HTR-8/SVneo (cell line): ENCODE results near the gene CIBAR2.

Source experiments
- DNase-seq: peaks from one replicate; pipeline ENCODE4 v3.0.0; 2011; ENCODE audit warnings: low spot score, mixed read lengths; ENCODE audit not compliant: insufficient read length
- FAIRE-seq: peaks from 2 replicates; lab custom pipeline; 2011; peaks lifted over from hg19 to GRCh38; lab: Jason Lieb, UNC

Gene CIBAR2

DNA sequence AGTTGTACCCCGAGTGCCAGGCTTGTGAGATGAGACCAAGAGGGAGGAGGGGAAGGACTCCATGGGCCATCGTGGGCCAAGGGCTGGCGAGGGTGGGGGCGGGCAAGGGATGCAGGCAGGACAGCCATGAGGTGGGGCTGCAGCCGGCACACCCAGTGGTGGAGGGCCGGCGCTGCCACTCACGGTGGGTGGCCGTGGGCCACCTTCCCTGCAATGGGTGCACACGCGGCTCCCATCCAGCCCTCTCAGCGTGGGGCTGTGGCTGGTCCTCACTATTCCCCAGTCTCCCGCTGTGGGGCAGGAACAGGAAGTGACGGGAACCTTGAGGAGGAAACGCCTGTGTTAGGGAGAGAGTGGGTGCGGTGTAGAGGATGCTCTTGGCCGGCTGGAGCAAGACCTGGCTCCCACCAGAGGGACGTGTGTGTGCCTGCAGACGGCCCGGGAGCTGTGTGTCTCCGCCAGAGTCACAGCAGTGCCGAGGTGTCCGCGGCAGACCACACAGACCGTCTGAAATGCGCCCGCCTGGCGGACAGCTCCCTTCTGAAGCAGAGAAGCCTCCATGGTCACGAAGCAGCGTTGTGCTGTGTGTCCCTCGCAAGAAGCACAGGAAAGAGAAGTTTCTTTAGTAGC, 23.6 kb downstream of the CIBAR2 start:
- no peak for FAIRE-seq
- DNase-seq, result no peak

DNA sequence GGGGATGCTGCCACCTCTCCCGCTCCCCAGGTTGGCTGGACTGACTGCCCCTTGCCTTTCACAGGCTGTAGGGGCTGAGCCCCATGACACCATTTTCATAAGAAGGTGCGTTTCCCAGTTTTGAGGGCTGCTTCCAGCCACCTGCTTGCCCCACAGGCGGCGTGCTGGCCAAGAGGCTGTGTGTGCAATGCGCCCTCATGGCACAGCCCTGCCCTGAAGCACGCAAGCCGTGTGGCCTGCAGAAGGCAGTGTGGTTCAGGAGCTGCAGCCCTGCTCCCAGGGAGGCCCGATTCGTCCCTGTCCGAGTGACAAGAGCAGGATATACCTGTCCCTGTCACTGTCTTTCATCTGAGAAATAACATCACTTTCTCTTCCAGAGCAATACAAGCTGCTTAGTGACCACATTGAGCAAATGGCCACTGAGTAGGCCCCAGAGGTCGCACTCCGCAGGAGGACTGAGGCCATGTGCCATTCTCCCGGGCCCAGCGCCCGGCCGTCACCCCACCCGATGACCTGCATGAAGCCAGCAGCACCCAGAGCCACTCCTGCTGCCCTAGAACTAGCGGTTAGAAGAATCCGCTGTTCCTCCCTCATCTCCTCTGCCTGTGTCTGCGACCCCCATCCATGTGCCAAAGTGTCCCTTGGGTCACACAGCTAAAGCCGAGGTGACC, 24.2 kb downstream of the CIBAR2 start:
- DNase-seq, result no peak
- no peak for FAIRE-seq

DNA sequence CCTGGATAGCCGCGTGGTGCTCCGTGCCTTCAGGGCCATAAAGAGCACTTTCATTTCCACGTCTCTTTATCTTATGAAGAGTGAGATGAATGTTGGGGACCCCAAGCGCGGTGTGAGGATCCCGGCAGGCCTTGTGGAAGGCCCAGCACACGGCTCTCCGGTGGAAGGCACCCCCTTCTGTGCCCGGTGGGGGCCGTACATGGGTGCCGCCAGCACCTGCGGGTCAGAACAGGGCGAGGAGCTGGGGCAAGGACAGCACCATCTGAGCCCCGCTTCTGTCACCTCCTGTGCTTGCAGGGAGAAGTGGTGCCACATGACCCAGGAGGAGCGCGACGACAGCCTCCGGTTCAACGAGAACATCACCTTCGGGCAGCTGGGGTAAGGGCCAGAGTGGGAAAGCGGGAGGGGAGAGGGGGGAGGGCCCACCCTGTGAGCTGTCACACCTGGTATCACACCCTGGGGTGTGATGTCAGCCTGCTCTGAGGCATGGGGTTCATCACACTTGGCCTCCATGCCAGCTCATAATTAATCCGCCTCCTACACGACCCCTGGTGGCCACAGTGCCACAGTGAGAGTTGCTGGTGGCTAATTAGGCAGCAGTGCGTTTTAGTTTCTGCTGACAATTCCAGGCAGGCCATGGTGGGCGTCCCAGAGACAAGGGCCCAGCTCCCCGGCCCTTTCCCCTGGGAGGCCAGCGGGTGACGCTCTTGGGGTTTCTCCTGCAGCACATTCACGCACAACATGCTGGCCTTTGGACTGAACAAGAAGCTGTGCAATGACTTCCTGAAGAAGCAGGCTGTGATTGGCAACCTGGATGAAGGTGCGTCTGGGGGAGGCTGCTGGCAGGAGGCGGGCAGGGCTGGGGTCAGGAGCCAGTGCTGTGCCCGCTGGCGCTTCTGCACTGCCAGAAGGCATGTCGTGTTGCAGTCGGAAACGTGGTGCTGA, 25.7 kb downstream of the CIBAR2 start:
- DNase-seq, result peak; percentile 92
- FAIRE-seq, result peak; percentile 98

DNA sequence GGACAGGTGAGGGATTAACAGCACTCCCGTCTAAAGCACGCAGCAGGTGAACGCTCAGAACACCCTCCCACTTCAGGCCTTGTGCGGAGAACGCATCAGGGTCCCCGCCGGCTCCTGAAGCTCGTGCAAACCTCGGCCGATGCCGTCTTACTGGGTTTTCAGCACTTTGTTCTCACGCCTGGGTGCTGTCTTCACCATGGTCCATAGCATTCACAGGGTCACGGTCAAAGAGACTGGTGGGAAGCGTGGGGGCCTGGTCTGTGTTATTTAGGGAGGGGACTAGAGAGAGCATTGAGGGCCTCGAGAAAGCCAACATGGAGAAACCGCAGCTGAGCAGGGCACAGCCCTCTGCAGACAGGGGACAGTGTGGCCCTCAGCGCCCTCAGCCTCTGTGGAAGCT, 26.6 kb downstream of the CIBAR2 start:
- FAIRE-seq (no peak), DNase-seq (no peak)

DNA sequence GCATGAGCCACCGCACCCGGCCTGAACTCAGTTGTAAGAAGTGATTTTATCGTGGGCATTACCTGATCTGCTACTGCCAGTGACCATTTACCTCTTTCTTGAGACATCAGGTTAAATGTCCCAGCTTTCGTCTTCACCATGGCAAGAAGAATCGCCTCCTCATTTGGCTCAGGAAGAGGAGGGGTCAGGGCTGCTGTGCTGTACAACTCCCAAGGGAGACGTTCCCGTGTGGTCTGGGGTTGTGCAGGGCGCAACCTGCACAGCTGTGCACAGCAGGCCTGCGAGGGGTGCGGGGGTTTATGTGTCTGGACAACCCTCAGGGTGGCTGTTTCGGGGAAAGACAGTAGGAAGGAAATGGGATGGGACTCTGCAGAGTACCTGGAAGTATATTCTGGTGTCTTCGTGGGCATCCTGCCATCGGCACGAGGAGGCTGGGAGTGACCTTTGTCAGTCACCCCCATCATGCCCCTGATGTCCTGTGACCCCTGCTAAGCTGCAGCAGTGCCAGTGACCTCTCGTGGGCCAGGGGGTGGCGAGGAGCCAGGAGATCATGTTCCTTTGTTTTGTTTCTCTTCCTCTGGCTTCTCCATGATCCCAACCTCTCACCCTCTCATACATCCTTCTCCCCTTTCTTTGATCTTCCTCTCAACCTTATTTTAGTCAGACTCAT, 27.3 kb downstream of the CIBAR2 start:
- FAIRE-seq (peak; percentile 20), DNase-seq (no peak)

DNA sequence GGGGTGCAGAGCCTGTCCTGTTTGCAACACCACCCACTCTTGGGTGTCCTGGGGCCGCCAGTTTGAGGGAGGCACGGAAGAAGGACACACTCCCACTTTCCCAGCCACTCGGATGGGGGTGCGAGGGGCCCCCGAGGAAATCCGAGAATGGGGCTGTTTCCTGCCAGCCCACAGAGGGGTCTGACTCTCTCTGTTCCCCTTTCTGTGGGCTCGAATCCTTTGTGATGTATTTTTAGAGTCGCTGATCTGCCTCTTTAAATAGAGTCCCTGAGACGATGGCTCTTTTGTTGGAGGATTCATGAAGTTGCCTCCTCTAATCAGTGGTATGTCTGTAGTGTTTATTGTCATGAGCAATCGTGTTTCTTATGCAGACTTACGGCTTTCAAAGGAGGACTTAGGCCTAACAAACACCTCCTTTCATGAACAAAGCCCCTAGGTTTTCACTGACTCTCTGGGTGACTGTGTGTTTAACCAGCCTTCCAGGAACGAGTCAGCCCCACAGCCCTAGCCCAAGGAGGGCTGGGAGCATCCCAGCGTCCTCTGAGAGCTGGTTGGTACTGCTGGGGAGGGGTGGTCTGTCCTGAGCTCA, 29.1 kb downstream of the CIBAR2 start:
- no peak for DNase-seq
- FAIRE-seq, result no peak

DNA sequence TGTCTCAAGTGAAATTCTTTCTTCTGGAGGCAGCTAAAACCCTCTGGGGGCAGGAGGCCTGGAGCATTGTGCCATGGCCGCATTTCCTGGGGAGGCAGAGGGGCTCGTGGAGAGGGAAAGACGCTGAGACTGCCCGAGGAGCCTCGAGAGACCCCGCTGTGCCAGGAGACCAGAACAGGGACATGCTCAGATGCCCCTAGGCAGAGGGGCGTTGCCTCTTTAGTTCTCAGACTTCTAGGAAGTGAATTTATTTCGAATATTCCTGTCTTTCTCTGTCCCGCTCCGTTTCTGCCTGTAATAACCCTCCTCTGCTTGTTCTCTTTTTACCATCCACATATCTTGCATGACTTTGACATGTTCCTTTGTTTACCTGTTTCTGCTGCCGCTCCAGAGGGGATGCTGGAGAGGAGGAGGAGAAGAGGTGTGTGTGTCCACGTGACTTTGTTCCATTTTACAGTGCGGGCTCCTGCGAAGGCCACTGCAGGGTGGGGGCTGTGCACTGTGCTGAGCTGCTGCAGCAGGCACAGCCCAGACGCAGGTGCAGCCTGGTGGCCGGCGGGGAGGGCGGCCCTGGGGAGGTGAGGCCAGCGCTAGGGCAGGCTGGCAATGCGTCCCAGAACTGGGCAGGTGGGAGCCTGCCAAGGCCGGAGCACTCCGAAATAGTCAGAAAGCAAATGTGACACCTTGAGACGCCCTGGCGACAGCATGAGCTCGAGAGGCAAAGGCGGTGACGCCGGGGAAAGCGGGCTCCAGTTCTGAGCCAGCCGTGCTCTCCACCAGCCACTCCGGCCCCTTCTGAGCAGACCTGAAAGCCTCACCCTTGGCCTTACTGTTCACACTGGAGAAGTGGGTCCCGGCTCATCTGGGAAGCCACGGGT, 29.9 kb downstream of the CIBAR2 start:
- DNase-seq (no peak), FAIRE-seq (peak; percentile 49)

DNA sequence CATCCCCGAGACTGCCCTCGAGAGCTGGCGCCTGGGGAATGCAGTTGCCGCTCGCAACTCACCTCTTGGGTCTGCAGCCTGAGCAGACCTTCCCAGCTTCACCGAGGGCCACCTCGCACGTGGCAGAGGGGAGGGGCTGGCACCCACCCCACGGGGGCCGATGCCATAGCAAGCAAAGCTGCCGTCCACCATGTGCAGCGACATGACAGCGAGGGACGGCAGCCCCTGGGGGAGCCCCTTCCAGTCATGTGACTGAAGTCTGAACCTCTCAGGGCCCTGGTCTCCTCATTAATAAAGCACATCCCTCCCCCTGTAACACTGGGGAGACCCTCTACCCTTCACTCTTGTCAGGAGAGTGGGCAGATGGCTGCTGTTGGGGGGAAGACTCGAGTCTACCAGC, 30.5 kb downstream of the CIBAR2 start:
- no peak for FAIRE-seq
- DNase-seq, result no peak

DNA sequence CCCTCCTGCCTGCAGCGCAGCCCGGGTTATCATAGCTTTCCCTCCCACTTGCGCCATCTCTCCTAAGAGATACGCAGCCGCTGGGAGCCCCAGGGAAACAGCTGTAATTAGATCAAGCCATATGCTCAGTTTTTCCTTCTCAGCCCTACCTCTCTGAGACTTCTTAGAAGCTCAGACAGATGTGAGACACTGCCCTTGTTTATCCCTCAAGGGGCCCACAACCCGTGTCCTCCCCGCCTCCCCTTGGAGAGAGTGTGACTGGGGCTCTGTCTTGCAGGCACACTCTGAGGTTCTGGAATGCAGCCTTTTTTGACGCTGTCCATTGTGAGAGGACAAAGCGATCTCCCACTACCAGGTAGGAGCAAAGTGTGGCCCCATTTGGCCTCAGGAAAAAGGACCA, 31.2 kb downstream of the CIBAR2 start:
- FAIRE-seq (no peak), DNase-seq (no peak)

DNA sequence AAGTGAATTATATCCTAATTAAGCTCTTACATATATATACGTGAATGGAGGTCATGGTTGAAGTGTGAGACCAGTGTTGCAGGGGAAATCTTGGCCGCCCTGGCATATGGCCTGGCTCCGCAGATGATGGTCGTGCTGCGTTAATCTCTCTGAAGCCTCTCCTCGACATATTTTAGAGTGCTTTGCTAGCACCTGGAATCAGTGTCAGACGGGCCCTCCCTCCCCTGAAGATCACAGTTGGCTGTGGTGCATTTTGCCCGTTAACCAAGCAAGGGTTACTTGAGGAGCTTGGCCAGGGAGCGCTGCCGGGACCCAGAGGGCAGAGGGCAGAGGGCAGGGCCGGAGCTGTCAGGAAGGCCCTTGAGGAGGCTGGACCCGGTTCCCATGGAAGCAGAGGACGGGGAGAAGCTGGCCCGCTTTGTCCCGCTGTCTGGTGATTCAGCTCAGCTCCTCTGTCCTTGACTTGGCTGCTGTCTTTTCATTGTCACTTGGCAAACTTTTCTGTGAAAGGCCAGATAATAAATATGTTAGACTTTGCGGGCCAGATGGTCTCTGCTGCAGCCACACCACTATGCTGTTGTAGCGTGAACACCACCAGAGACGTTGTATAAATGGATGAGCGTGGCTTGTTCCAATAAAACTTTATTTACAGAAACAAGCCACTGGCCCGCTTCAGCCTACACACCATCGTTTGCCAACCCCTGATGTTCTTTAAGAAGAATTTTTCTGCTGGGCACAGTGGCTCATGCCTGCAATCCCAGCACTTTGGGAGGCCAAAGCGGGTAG, 32.3 kb downstream of the CIBAR2 start:
- DNase-seq (no peak), FAIRE-seq (peak; percentile 66)

DNA sequence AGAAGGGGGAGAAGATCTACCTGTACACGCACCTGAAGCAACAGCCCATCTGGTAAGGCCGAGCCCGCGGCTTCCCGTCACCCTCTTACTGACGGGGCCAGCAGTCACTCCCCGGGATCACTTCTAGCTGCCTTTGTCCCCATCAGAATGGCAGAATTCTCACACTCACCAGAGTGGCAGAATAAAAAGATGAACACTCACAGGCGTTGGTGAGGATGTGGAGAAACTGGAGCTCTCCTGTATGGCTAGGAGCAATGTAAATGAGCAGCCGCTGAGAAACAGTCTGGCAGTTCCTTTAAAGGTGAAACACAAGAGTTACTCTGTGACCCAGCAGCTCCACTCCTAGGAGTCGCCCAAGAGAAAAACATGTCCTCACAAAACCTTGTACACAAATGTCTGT, 33.3 kb downstream of the CIBAR2 start:
- FAIRE-seq (no peak), DNase-seq (no peak)

DNA sequence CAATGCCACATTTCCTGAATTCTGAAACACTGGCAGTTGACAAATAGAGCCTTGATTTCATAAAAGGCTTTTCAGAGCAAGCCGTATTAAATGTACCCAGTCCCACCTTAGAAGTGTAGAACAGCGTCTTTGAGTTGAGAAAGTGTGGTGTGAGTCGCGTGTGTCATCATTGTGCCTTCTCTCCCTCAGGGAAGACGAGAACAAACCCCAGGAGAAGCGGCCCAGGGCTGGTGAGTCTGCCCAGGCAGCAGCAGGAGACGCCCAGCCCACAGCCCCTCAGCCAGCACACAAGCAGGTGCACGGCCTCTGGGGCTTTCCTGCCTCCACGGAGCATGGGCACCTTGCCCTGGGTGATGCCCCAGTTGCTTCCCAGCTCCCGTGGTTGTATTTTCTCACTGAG, 34.0 kb downstream of the CIBAR2 start:
- no peak for DNase-seq
- no peak for FAIRE-seq

DNA sequence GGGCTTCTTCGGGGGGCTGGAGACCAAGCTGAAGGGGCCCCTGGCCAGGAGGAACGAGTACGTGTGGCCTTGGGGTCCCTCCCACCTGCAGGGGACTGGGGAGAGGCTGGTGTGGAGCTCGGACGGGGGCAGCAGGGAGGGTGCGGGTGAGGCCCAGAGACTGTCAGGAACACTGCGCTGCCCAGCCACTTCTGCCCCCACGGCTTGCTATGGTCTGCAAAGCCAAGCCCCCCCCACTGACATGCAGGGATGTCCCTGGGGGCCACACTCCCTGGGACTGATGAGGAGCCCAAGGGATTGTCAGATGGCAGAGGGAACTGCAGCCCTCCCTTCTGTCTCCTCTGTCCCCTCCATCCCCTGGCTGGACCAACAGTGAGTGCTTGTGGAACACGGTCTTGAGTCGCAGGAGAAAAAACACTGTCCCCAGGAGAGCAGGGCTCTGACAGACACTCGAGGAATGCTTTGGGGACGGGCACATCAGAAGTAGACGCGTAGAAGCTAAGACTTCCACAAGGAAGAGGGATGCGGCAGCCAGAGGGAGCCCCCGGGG, 34.6 kb downstream of the CIBAR2 start:
- FAIRE-seq (no peak), DNase-seq (no peak)

DNA sequence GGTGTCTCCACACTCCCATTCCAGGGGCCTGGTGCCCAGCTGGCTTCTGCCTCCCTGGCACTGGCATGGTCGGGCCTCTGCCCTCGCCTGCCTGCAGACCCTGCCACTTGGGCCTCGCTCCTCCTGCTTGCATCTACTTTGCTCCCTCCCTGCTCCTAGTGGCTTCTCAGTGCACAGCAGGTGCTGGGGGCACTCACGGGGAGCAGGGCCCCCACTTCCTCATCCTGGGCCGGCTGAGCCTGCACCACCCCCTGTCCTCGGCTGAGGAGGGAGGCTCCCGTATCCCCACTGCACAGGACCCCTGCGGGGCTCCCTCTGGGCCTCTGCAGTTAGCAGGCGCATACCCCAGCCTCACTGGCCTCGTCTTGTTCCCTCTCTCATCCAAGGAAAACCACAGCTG, 35.2 kb downstream of the CIBAR2 start:
- DNase-seq (no peak), FAIRE-seq (no peak)

DNA sequence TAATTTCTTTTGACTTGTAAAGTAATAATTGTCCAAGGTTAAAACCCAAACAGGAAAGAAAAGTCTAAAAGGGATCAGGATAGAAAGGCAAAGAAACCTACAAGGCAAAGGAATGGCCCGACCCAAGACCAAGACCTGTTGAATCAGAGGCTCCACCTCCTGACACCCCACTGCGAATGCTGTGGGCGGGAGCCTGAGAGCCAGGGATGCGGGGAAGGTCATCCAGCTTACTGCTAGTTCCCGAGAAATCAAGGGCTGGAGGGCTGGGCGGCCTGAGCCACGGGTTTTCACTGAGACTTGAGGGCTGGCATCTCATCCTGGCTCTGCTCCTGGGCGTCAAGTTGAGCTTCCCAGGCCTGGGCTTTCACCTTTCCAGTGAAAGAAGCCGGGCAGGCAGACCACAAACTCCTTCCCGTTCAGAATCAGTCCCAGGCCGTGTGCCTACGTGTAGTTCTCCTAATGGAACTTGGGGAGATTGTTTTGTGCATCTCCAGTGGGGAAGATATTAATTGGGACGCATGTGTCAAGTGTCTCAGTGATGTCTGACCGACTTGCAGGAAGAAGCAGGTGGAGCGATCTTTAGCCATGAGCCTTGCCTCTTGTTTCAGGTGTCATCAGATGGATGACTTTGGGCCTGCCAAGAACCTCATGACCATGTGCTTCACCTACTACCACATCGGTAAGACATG, 36.9 kb downstream of the CIBAR2 start:
- DNase-seq, result no peak
- no peak for FAIRE-seq

DNA sequence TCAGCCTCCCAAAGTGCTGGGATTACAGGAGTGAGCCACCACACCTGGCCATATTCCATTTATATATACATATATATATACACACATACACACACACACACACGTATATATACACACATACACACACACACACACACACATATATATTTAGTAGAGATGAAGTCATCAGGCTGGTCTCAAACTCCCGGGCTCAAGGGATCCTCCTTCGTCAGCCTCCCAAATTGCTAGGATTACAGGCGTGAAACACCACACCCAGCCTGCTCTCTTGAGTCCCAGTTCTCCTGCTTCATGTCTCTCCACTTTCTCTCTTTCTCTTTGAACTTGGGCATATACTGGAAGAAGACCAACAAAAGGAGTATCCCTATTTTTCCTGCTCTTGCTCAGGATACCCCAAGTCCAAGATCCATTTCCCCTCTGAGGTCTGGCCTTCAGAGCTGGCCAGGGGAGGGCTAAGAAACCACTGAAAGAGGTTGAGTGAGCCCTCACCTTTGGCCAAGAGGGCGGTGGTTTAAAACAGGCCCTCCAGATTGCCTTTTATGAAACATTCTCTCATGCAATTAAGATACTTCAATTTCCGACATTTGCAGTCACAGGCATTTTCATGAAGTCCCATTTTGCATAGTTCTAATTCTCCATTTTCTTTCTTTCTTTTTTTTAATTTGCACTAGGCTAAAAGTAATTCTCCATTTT, 37.9 kb downstream of the CIBAR2 start:
- no peak for FAIRE-seq
- no peak for DNase-seq

DNA sequence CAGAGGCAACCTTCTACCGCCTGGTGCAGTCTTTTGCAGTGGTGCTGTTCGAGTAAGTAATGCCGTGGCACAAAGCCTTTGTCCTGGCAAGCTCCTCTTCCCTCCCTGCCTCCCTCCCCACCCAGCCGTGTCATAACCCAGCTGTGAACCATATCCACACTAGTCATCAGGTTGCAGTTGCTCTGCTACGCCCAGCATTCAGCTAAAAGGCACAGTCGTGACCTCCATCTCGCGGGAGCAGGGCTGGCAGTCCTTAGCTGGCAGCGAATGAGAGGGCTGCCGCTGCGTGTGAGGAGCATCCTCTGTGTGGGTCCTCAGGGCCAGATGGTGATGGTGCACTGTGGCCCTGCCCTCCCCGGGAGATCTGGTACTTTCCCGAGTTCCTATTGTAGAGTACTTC, 39.3 kb downstream of the CIBAR2 start:
- FAIRE-seq, result peak; percentile 28
- DNase-seq, result no peak
